Activated CD8-positive, alpha-beta memory T cell treated with anti-CD3 and anti-CD28 coated beads for 36 hours (primary cell): ENCODE data around the gene DDO. TPM values are rescaled to one million over a fixed set of nuclear protein-coding genes. Genes with fewer than 3 reads are reported as not detected.
"Not testable (repeated sequence)": the region's sequence is repeated elsewhere in the genome, so short reads cannot be mapped to it uniquely, and the experiment has no call there.

Experiments used
- CTCF ChIA-PET: fragments of 350-600 bp; sonication (Branson Sonifier 250); formaldehyde crosslinking; loops from one replicate; lab custom pipeline; 2021; ENCODE audit warnings: antibody characterized with exemption; lab: Charles Lee
- POLR2A ChIA-PET: fragments of 350-600 bp; sonication (Branson Sonifier 250); formaldehyde crosslinking; loops from one replicate; lab custom pipeline; 2021; ENCODE audit warnings: antibody characterized with exemption; lab: Charles Lee
- total RNA-seq, 2 experiments: library from RNA; stranded (reverse); gene quantifications; one replicate each; pipeline ENCODE4 v1.2.3, GENCODE V29; 2021

DDO gene
- total RNA-seq, 2 experiments from 2014 or later = not detected

DNA sequence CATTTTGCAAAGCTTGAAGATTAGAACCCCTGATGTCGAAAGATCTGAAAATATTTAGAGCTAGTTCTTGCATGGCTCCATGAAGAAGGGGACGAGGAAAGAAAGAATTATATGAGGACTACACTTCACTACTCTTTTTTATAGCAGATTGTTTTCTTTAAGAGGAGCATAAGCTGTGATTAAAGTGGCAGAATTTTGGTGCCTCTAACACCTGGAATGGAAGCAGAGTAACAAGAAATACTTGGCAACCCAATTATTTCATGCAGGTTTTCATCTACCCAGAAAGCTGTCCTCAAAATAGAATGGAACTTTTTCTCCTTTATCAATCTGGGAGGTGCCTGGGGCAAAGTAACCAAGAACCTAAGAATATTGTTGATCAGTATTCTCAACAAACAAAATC is 61.2 kb downstream of the DDO start:
- POLR2A ChIA-PET = no interaction called here
- CTCF ChIA-PET = no interaction called here

DNA sequence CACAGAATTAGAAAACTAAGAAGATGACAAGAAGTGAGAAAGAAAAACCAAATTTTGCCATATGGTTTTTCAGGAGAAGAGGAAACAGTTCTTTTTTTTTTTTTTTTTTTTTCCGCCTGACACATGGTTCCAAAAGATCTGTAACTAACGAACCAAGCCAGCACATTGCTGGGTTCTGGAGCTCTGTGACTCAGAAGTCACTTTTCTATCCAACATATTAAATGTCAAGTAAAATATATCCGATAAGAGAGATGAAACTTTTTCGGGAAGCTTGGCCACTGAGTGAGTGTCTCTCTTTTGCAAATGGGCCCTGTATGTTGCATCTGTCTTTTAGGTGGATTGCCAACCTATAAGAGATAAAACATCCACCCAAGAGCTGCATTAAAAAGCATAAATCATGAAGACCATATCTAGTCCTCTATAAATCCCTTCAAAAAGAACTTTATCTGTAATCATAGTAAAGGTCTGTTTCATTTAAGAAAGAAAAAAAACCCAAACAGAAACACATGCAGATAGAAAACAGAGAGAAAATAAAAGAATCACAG is 61.8 kb downstream of the DDO start:
- POLR2A ChIA-PET = no interaction called here
- CTCF ChIA-PET = no interaction called here

DNA sequence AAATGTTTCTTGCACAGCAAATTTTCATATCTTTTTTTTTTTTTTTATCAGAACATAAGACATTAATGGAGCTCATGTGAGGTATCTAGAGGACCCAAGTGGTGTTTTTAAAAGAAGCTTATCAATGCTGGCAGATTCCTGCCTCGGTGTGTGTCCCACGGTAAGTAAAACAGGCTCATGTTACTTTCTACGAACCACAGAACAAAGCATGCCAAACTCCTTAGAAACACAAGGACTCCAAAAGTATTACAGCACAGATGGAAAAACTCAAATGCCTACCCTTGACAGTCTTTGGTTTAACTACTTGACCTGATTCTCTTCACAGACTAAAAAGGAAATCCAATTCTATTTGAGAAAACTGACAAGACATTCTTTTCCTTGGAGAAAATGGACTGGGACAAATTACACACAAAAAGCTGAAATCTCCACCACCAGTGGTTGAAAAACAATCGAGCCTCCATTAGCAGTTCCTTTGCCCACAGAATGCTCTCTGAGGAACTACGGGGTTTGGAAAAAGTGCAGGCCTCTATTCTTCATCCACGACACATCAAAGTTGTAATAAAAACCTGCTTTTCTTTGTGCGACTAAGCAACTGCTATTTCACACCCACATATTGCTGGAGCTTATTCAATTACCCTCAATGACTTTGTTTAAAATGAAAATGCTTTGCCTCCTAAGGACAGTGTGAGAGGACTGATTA is 62.7 kb downstream of the DDO start:
- POLR2A ChIA-PET = no interaction called here
- CTCF ChIA-PET = no interaction called here

DNA sequence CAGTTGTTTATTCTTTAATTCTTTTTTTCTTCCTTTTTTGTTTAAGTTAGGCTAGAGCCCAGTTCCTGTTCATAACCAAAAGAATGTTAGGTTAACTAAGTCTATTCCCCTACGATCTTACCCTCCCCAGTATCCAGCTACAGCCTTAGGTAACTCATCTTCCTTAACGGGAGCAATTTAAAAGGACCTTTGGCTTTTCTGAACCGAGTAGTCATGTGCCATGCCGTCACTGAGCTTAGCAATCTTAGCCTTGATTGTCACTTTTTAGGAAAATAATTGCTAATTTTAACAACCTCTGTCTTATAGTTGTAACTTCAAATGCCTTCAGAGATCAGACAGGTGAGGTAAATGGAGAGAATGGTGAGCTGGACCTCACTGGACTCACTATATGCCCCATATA is 63.4 kb downstream of the DDO start:
- CTCF ChIA-PET = no interaction called here
- POLR2A ChIA-PET = no interaction called here

DNA sequence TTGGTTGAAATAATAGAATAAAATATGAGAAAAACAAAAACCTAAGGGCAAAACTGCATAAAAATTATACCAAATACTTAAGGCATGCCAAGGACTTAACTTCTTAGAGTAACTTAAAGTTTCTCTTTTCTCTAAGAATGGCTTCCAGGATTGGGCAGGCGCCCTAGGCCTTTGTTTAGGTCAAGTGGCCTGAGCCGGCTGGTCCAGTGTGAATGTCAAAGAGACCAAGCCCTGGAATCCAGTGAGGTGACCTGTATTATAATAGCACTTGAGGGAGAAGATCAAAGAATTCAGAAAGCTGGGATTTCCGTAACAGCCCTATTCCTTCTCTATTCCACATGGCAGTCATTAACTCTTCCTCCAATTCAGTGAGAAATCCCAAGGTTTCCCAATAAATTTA is 63.8 kb downstream of the DDO start:
- CTCF ChIA-PET = no interaction called here
- POLR2A ChIA-PET = no interaction called here

DNA sequence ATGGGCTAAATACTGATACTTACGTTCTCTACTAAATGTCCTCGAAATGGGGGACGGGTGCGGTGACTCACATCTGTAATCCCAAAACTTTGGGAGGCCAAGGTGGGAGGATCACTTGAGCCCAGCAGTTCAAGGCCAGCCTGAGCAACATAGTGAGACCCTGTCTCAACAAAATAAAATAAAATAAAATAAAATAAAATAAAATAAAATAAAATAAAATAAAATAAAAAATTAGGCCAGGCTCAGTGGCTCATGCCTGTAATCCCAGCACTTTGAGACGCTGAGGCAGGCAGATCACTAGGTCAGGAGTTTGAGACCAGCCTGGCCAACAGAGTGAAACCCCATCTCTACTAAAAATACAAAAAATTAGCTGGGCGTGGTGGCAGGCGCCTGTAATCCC is 64.8 kb downstream of the DDO start:
- CTCF ChIA-PET = not testable (repeated sequence)

DNA sequence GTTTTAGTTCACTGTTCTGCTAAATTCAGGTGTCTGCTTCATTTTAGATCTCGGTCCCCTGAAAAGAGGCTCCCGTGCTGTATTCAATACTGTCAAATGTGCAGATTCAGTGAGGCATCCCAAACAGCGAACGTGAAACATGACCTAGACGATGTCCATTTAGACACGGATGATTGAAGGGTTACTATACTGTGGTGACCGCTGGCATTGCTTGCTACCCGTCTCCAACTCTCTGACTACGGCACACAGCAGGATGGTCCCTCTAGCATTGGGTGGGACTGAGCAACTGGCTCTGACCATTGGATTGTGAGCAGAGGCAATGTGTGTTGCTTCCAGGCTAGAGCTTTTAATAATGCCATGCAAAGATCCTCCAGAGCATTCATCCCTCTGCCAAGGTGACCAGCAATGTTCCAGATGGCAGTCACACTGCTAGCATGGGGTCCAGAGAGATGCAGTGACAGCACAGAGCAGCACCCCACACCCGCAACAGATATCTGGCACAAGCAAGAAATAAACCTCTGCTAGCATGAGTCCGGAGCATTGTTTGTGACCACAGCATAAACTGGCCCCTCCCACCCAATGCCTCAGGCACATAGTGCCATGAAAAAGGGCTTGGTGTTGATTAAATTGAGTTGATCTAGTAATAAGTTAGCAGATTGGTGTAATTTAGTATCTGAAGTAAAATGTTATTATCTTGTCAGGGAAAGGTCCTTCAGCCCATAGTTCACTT is 66.2 kb downstream of the DDO start:
- POLR2A ChIA-PET = no interaction called here
- CTCF ChIA-PET = no interaction called here

More for the DNA sequence above, 64.8 kb downstream of the DDO start:
- POLR2A ChIA-PET = not testable (repeated sequence)

DNA sequence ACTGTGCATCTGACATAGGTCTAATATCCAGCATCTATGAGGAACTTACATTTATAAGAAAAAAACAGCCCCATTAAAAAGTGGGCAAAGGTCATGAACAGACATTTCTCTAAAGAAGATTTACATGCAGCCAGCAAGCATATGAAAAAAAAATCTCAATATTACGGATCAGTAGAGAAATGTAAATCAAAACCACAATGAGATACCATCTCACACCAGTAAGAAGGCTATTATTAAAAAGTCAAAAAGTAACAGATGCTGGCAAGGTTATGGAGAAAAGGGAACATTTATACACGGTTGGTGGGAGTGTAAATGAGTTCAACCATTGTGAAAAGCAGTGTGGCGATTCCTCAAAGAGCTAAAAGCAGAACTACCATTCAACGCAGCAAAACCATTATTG is 70.3 kb downstream of the DDO start:
- ChIA-PET CTCF (no interaction called here), POLR2A (no interaction called here)

DNA sequence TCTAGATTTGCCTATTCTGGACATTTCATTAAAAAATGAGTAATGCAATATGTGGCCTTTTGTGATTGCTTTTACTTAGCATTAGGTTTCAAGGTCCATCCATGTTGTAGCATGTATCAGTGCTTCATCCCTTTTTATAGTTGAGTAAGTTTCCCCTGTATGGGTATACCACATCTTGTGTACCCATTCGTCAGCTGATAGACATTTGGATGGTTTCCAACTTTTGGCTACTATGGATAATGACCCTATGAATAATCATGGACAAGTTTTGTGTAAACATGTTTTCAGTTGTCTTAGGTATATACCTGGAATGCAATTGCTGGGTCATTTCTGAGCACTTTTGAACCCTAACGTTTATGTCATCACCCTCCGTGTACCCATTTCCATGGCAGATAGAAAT is 72.6 kb downstream of the DDO start:
- ChIA-PET CTCF (no interaction called here), POLR2A (no interaction called here)

Other genes starting within 250 kb of the DDO start
- 1 to 10 TPM; 2.9 to 3.5 TPM for gene WASF1, start 235.9 kb downstream of the DDO start, total RNA-seq
- gene CDC40, start 235.1 kb downstream of the DDO start, total RNA-seq = 10 to 100 TPM; 24.6 to 25.5 TPM
- not detected for gene METTL24, start 57.2 kb downstream of the DDO start, total RNA-seq
- gene SLC22A16, start 61.0 kb upstream of the DDO start, total RNA-seq = not detected